H1 (cell line): ENCODE measurements around the gene CLEC7A. TPM values are rescaled to one million over a fixed set of nuclear protein-coding genes. Genes with fewer than 3 reads are reported as not detected.

Experiments used
- CTCF ChIA-PET: fragments of 300-600 bp; sonication (Branson Sonifier 250); formaldehyde crosslinking; loops from one replicate; lab custom pipeline; 2021; ENCODE audit not compliant: partially characterized antibody; lab: Charles Lee
- POLR2A ChIA-PET: fragments of 300-600 bp; sonication (Branson Sonifier 250); formaldehyde crosslinking; loops from one replicate; lab custom pipeline; 2021; ENCODE audit warnings: inconsistent platforms; ENCODE audit not compliant: partially characterized antibody; lab: Charles Lee
- DNase-seq, 2 experiments: peaks; one replicate each; pipeline versions ENCODE4 v3.0.0 to v3.0.0-alpha.2; 2010 to 2022; ENCODE audit warnings: low spot score in 2 of 2, low read depth in 1 of 2, mixed read lengths in 1 of 2
- FAIRE-seq: peaks from 2 replicates; lab custom pipeline; 2011; peaks lifted over from hg19 to GRCh38; lab: Jason Lieb, UNC
- H2AFZ ChIP-seq: 2 replicates; pipeline ENCODE4 v1.8.1; 2012; ENCODE audit warnings: low read length, inconsistent platforms
- H2AK5ac ChIP-seq: 2 replicates; pipeline ENCODE4 v1.6.1; 2013; ENCODE audit warnings: low read depth, low read length
- H2BK120ac ChIP-seq: replicated peaks from 2 replicates; pipeline ENCODE3; 2013; ENCODE audit warnings: low read depth, low read length, inconsistent platforms
- H2BK12ac ChIP-seq: 2 replicates; pipeline ENCODE4 v1.6.1; 2013; ENCODE audit warnings: low read depth, low read length
- H2BK15ac ChIP-seq: 2 replicates; pipeline ENCODE4 v1.6.1; 2013; ENCODE audit warnings: low read length
- H2BK20ac ChIP-seq: 2 replicates; pipeline ENCODE4 v1.6.1; 2013; ENCODE audit warnings: low read length
- H2BK5ac ChIP-seq: 2 replicates; pipeline ENCODE4 v1.6.1; 2013; ENCODE audit warnings: low read depth, low read length
- H3K14ac ChIP-seq: 2 replicates; pipeline ENCODE4 v1.6.1; 2013; ENCODE audit warnings: inconsistent platforms; ENCODE audit not compliant: insufficient read length
- H3K18ac ChIP-seq: 2 replicates; pipeline ENCODE4 v1.6.1; 2013; ENCODE audit warnings: low read length; ENCODE audit errors: extremely low read depth
- H3K23ac ChIP-seq: 2 replicates; pipeline ENCODE4 v1.6.1; 2013; ENCODE audit warnings: inconsistent platforms; ENCODE audit not compliant: insufficient read length
- H3K23me2 ChIP-seq: 2 replicates; pipeline ENCODE4 v1.6.1; 2013; ENCODE audit warnings: low read depth, low read length
- H3K27ac ChIP-seq: 2 replicates; pipeline ENCODE4 v1.6.1; 2011; ENCODE audit warnings: low read depth, low read length, inconsistent platforms
- H3K27me3 ChIP-seq, 4 experiments: replicated peaks in 1 of 4; 1 replicate in 1 of 4; 2 replicates in 3 of 4; pipeline versions ENCODE4 v1.6.1 to v1.8.1; 2011 to 2013; ENCODE audit warnings: low read length in 3 of 4, mild to moderate bottlenecking in 3 of 4, inconsistent platforms in 2 of 4, mixed read lengths in 2 of 4, moderate library complexity in 1 of 4; ENCODE audit not compliant: control insufficient read depth in 3 of 4, insufficient read depth in 3 of 4; ENCODE audit errors: extremely low read depth in 1 of 4
- H3K36me3 ChIP-seq, 4 experiments: 2 replicates each; pipeline versions ENCODE4 v1.6.1 to v1.8.1; 2011 to 2013; ENCODE audit warnings: mild to moderate bottlenecking in 4 of 4, low read length in 3 of 4, moderate library complexity in 2 of 4, control low read depth in 1 of 4, inconsistent platforms in 1 of 4; ENCODE audit not compliant: insufficient read depth in 4 of 4, control insufficient read depth in 2 of 4
- H3K4ac ChIP-seq: replicated peaks from 2 replicates; pipeline ENCODE3; 2013; ENCODE audit warnings: low read length, low read depth, mixed read lengths, inconsistent platforms; ENCODE audit not compliant: insufficient read length
- H3K4me1 ChIP-seq, 4 experiments: replicated peaks in 1 of 4; 1 replicate in 1 of 4; 2 replicates in 3 of 4; pipeline versions ENCODE4 v1.6.1 to v1.8.1; 2011 to 2013; ENCODE audit warnings: low read length in 3 of 4, inconsistent platforms in 2 of 4, mixed read lengths in 1 of 4; ENCODE audit not compliant: insufficient read depth in 4 of 4, control insufficient read depth in 3 of 4
- H3K4me2 ChIP-seq, 2 experiments: 2 replicates each; pipeline versions ENCODE4 v1.6.1 to v1.8.1; 2011 to 2013; ENCODE audit warnings: low read depth in 2 of 2, low read length in 2 of 2, control low read depth in 1 of 2, inconsistent platforms in 1 of 2, mild to moderate bottlenecking in 1 of 2; ENCODE audit not compliant: insufficient read depth in 1 of 2
- H3K4me3 ChIP-seq, 4 experiments: fragments of 200-600, 300-600 bp in 1 of 4; sonication (generic), shearing (Covaris generic), sonication (Bioruptor Twin) in 1 of 4; 2 replicates each; pipeline versions ENCODE4 v1.5.1 to v1.8.1; 2011 to 2016; ENCODE audit warnings: low read length in 4 of 4, low read depth in 3 of 4, control low read depth in 2 of 4, inconsistent platforms in 2 of 4, mild to moderate bottlenecking in 2 of 4, mixed read lengths in 1 of 4, moderate library complexity in 1 of 4; ENCODE audit not compliant: insufficient read depth in 2 of 4; ENCODE audit errors: extremely low read depth in 1 of 4
- H3K56ac ChIP-seq: replicated peaks from 2 replicates; pipeline ENCODE3; 2013; ENCODE audit warnings: low read depth, mild to moderate bottlenecking, mixed read lengths, low read length, inconsistent platforms; ENCODE audit not compliant: insufficient read length
- H3K79me1 ChIP-seq: 2 replicates; pipeline ENCODE4 v1.6.1; 2013; ENCODE audit warnings: low read depth, low read length, control low read depth
- H3K79me2 ChIP-seq, 2 experiments: 2 replicates each; pipeline versions ENCODE4 v1.6.1 to v1.8.1; 2012 to 2013; ENCODE audit warnings: low read length in 2 of 2, mild to moderate bottlenecking in 2 of 2, inconsistent platforms in 1 of 2; ENCODE audit not compliant: insufficient read depth in 2 of 2, control insufficient read depth in 1 of 2
- H3K9ac ChIP-seq, 4 experiments: replicated peaks in 1 of 4; 1 replicate in 1 of 4; 2 replicates in 3 of 4; pipeline versions ENCODE4 v1.6.1 to v1.8.1; 2011 to 2013; ENCODE audit warnings: low read depth in 3 of 4, low read length in 3 of 4, control low read depth in 2 of 4, mild to moderate bottlenecking in 2 of 4, moderate library complexity in 2 of 4, inconsistent platforms in 1 of 4; ENCODE audit errors: extremely low read depth in 1 of 4
- H3K9me3 ChIP-seq, 2 experiments: 2 replicates each; pipeline versions ENCODE4 v1.6.1 to v1.8.1; 2012 to 2013; ENCODE audit warnings: mild to moderate bottlenecking in 2 of 2, moderate library complexity in 2 of 2, control low read depth in 1 of 2, inconsistent platforms in 1 of 2, low read depth in 1 of 2, low read length in 1 of 2, mixed read lengths in 1 of 2; ENCODE audit not compliant: insufficient read depth in 2 of 2
- H4K20me1 ChIP-seq, 2 experiments: replicated peaks in 1 of 2; 2 replicates each; pipeline versions ENCODE3 to v1.8.1; 2011 to 2013; ENCODE audit warnings: inconsistent platforms in 2 of 2, low read length in 2 of 2, mild to moderate bottlenecking in 1 of 2; ENCODE audit not compliant: insufficient read depth in 2 of 2, control insufficient read depth in 1 of 2
- H4K5ac ChIP-seq: 2 replicates; pipeline ENCODE4 v1.6.1; 2013; ENCODE audit warnings: low read length, low read depth, mixed read lengths, inconsistent platforms; ENCODE audit not compliant: insufficient read length
- H4K8ac ChIP-seq: 2 replicates; pipeline ENCODE4 v1.8.0; 2013; ENCODE audit warnings: mild to moderate bottlenecking, moderate library complexity, low read length, inconsistent platforms; ENCODE audit not compliant: insufficient read depth; ENCODE audit errors: extremely low read depth
- H4K91ac ChIP-seq: replicated peaks from 2 replicates; pipeline ENCODE3; 2013; ENCODE audit warnings: low read length, mixed read lengths, inconsistent platforms; ENCODE audit not compliant: insufficient read length
- ASH2L ChIP-seq: fragments of 200-600, 300-600 bp; sonication (generic); IDR thresholded peaks from one replicate; pipeline ENCODE4 v1.7.1; 2017; ENCODE audit warnings: low read length
- CBX5 ChIP-seq: fragments of 300-800, 300-1000 bp; sonication (generic); IDR thresholded peaks from 2 replicates; pipeline ENCODE4 v1.7.1; 2016; ENCODE audit warnings: antibody characterized with exemption, low read length, low read depth
- CREB1 ChIP-seq: IDR thresholded peaks from 2 replicates; pipeline ENCODE4 v1.6.1; 2012; ENCODE audit warnings: inconsistent platforms
- MAFK ChIP-seq: IDR thresholded peaks from 2 replicates; pipeline ENCODE4 v1.6.1; 2012; ENCODE audit warnings: low read depth, mild to moderate bottlenecking, improper control_type of control experiment, low read length
- RAD21 ChIP-seq, 2 experiments: IDR thresholded peaks in 1 of 2; conservative IDR thresholded peaks in 1 of 2; 2 replicates each; pipeline ENCODE4 v1.6.1; 2011; ENCODE audit warnings: low read depth in 2 of 2, low read length in 2 of 2, improper control_type of control experiment in 1 of 2, inconsistent platforms in 1 of 2, mild to moderate bottlenecking in 1 of 2, moderate library complexity in 1 of 2
- RXRA ChIP-seq: IDR thresholded peaks from 2 replicates; pipeline ENCODE4 v1.6.1; 2011; ENCODE audit warnings: low read depth, mild to moderate bottlenecking, low read length, moderate library complexity; ENCODE audit not compliant: insufficient read depth
- SIN3A ChIP-seq, 2 experiments: IDR thresholded peaks in 1 of 2; conservative IDR thresholded peaks in 1 of 2; 2 replicates each; pipeline ENCODE4 v1.6.1; 2011 to 2012; ENCODE audit warnings: low read length in 2 of 2, improper control_type of control experiment in 1 of 2, low read depth in 1 of 2, mild to moderate bottlenecking in 1 of 2
- SUZ12 ChIP-seq: fragments of 200-600 bp; sonication (generic); IDR thresholded peaks from 2 replicates; pipeline ENCODE4 v1.6.1; 2012; ENCODE audit warnings: mild to moderate bottlenecking, inconsistent platforms, low read length, moderate library complexity, mixed read lengths
- TAF1 ChIP-seq: IDR thresholded peaks from 2 replicates; pipeline ENCODE4 v1.6.1; 2011; ENCODE audit warnings: mild to moderate bottlenecking, low read depth, low read length
- TAF7 ChIP-seq: optimal IDR thresholded peaks from 2 replicates; pipeline ENCODE3; 2011; ENCODE audit warnings: low read depth, mild to moderate bottlenecking, inconsistent platforms, low read length, moderate library complexity, borderline replicate concordance
- YY1 ChIP-seq: IDR thresholded peaks from 2 replicates; pipeline ENCODE4 v1.6.1; 2011; ENCODE audit warnings: low read depth, mild to moderate bottlenecking, low read length
- WGBS, 2 experiments: shearing (Covaris generic) in 1 of 2; methylation state at CpG; one replicate each; pipeline versions ENCODE4 v1.1.6 to v1.1.7; 2013 to 2015; ENCODE audit warnings: low lambda C conversion rate in 2 of 2, mixed read lengths in 2 of 2, inconsistent platforms in 1 of 2, low coverage in 1 of 2, missing lambda C conversion rate in 1 of 2; ENCODE audit not compliant: insufficient replicate concordance in 2 of 2, insufficient coverage in 1 of 2, insufficient read length in 1 of 2; ENCODE audit errors: extremely low coverage in 1 of 2, missing lambda C conversion rate in 1 of 2; 5-methylcytosine and 5-hydroxymethylcytosine counted together
- polyA plus RNA-seq, 7 experiments: library from polyadenylated mRNA; depleted of rRNA in 3 of 7; stranded (reverse) in 5 of 7; unstranded in 2 of 7; fragments of >200 nt in 5 of 7; fragments of 200-250 nt in 2 of 7; gene quantifications; 1 replicate in 5 of 7; 2 replicates in 1 of 7; 4 replicates in 1 of 7; pipeline versions ENCODE4 v1.2.1 to v1.2.3, GENCODE V29; 2011 to 2013; ENCODE audit warnings: missing spikeins in 2 of 7, mixed read lengths in 2 of 7
- total RNA-seq: library from RNA; stranded (reverse); fragmentation: NEBNext Ultra II Directional; extraction: Animal tissue kit (Norgen Biotek cat#: 25700); gene quantifications from 2 replicates; pipeline ENCODE4 v1.2.1, GENCODE V29; 2021
- TF ChIP-seq, protein P1 (sequence below): IDR thresholded peaks from 2 replicates; pipeline ENCODE4 v1.6.1; 2011; ENCODE audit warnings: low read length, improper control_type of control experiment

CLEC7A gene
- total and polyA plus RNA-seq, 2 of the 8 experiments (the other 6 are each of a cell fraction or from before 2014, with no cell fraction given): 0.09 to 0.15 TPM

DNA sequence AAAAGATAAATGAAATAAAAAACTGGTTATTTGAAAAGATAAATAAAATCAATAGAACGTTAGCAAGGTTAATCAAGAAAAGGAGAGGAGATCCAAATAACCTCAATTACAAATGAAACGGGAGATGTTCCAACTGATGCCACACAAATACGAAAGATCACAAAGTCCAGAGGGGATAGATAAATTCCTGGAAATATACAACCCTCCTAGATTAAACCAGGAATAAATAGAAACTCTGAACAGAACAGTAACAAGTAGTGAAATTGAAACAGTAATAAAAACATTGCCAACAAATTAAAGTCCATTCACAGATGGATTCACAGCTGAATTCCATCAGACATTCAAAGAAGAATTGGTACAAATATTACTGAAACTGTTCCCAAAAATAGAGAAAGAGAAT is 43.6 kb downstream of the CLEC7A start:
- no peaks in the 10 kb centered on the region for H3K79me2 ChIP-seq
- no peak overlapping the region for H3K18ac ChIP-seq
- H2BK15ac ChIP-seq: no peak overlapping the region
- H2BK12ac ChIP-seq: no peak overlapping the region
- no peak overlapping the region for H4K91ac ChIP-seq
- 95% methylated on average over 3 of the region's 3 CpGs; no CpG with 5 or more reads in 1 of the 2 experiments for WGBS, 2 experiments
- CTCF ChIA-PET: interaction anchor here (1.0 kb wide), 1 partner anchor 54 kb away, joined by 3 read pairs; no protein-coding TSS in a partner anchor
- H2BK20ac ChIP-seq: no peak overlapping the region
- no peak for FAIRE-seq
- H2BK5ac ChIP-seq: no peak overlapping the region
- H3K4me1 ChIP-seq: peaks cover 0 to 3% (median 3%) of the 10 kb centered on the region in 4 experiments; a peak in 5 of 7 replicates
- no peak overlapping the region for H3K14ac ChIP-seq
- no peak overlapping the region for H3K4me2 ChIP-seq
- no peaks in the 10 kb centered on the region for H3K36me3 ChIP-seq
- H4K20me1 ChIP-seq: no peaks in the 10 kb centered on the region
- H3K23me2 ChIP-seq: no peaks in the 10 kb centered on the region
- POLR2A ChIA-PET: no interaction called here
- no peak overlapping the region for H4K5ac ChIP-seq
- no peak overlapping the region for H3K4ac ChIP-seq
- no peaks in the 10 kb centered on the region for H3K9me3 ChIP-seq
- no peak overlapping the region for H3K27ac ChIP-seq
- no peaks in the 10 kb centered on the region for H3K79me1 ChIP-seq
- H2AK5ac ChIP-seq: no peak overlapping the region
- H3K27me3 ChIP-seq: no peaks in the 10 kb centered on the region
- H3K9ac ChIP-seq: no peak overlapping the region
- no peak overlapping the region for H2BK120ac ChIP-seq
- no peak overlapping the region for H3K4me3 ChIP-seq
- no peak overlapping the region for H4K8ac ChIP-seq
- no peak overlapping the region for H3K56ac ChIP-seq
- H2AFZ ChIP-seq: no peak overlapping the region
- H3K23ac ChIP-seq: no peak overlapping the region
- no peak for DNase-seq
- TF ChIP-seq CBX5 (no peak), MAFK (no peak), SUZ12 (no peak), ASH2L (no peak), TAF1 (no peak), CREB1 (no peak), RAD21 (IDR thresholded peaks at IDR 0.05 in 1 of 2, conservative IDR thresholded peaks at IDR 0.05 in 1 of 2; ENCODE audit: low read depth in 2 of 2, low read length in 2 of 2) (no peak), SIN3A (conservative IDR thresholded peaks at IDR 0.05 in 1 of 2, IDR thresholded peaks at IDR 0.05 in 1 of 2; ENCODE audit: low read depth in 1 of 2, low read length in 2 of 2) (no peak), TAF7 (no peak), YY1 (no peak), RXRA (no peak)
- TF ChIP-seq, protein P1, sequence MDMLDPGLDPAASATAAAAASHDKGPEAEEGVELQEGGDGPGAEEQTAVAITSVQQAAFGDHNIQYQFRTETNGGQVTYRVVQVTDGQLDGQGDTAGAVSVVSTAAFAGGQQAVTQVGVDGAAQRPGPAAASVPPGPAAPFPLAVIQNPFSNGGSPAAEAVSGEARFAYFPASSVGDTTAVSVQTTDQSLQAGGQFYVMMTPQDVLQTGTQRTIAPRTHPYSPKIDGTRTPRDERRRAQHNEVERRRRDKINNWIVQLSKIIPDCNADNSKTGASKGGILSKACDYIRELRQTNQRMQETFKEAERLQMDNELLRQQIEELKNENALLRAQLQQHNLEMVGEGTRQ: no peak
